NCI-H2081 (cell line): ENCODE results near the gene ZBTB20.
A peak's percentile ranks its signal among the peaks of the same experiment; 100 is the strongest.

ENCODE experiments used
- DNase-seq, 2 experiments: peaks; one replicate each; lab custom pipeline; 2025; lab: John Stamatoyannopoulos, UW

Gene ZBTB20

GRCh38 chr3:114928989-114929640 lies 218.0 kb downstream of the ZBTB20 start:
- DNase-seq, result no peak

DNA sequence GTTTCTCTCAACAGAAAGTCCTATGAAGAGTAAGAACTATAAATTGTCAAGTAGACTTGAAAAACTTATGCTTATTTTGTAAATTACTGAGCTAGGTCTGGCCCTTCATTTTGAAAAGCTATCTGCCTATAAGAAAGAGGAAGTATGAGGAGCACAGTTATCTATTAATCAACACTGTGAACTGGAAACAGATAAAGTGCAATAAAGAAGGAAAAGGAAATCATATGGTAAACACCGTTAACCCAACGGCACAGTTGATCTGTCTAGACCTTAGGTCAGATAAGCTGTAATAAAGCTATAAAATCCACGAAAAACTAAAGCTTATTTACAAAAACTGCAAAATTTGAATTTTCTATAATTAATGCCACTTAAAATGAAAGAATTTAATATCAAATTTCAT lies 242.5 kb downstream of the ZBTB20 start:
- DNase-seq, result no peak

DNA sequence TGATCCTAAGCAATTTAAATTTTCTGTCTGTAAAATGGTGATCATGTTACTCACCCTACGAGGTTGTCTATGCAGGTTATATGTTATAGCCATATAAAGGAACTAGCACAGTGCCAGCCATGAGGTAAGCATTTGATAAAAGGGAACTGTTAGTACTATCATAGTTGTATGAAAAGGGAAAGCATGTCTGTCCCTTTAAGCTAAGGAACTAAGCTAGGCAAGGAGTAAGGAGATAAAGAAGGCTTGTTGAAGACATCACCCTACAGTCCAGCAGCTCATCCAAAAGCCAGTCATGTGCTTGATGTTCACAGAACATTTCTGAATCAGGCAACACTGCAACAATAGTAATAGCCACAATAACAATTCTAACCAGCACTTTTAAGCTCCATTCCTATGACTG lies 243.9 kb downstream of the ZBTB20 start:
- no peak for DNase-seq

GRCh38 chr3:114902691-114903101 lies 244.4 kb downstream of the ZBTB20 start:
- peak in 1 of 2 experiments; percentile 13 for DNase-seq

DNA sequence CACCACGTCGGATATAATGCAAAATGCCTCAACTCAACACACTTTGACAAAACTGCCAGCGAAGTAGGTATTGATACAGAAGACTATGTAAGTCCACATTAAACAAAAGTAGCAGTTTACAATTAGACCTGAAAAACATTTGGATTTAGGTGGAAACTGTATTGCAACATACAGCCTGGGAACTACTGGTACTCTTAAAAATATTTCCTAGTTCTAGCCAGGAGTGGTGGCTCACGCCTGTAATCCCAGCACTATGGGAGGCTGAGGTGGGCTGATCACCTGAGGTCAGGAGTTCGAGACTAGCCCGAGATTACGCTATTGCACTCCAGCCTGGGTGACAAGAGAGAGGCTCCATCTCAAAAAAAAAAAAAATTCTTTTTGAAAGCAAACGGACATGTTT lies 246.2 kb downstream of the ZBTB20 start:
- DNase-seq, result no peak

- peak; percentile 83 to 98 for DNase-seq
These were observed 247.7 kb downstream of the ZBTB20 start for GRCh38 chr3:114899186-114899931.

GRCh38 chr3:114896978-114897377 lies 250.1 kb downstream of the ZBTB20 start:
- no peak for DNase-seq

- no peak for DNase-seq
These were observed 253.7 kb downstream of the ZBTB20 start for GRCh38 chr3:114893361-114893760.

DNA sequence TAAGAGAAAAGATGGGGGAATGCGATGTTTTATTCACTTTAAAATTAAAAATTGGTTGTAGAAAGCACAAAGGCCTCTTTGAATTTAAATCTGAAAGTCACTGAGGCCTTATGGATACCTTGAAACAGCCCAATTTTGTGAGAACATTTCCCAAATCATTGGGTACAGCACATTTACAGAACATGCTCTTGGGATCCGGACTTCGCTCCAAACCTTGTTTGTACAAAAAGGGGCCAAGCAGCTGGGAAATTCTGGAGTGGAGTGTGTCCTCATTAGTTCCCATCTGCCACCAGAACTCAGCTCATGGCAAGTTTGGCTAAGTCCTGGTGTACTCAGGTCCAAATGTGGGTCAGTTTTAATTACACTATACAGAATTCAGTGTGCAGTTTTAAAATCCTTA lies 254.2 kb downstream of the ZBTB20 start:
- peak in 1 of 2 experiments; percentile 49 for DNase-seq

DNA sequence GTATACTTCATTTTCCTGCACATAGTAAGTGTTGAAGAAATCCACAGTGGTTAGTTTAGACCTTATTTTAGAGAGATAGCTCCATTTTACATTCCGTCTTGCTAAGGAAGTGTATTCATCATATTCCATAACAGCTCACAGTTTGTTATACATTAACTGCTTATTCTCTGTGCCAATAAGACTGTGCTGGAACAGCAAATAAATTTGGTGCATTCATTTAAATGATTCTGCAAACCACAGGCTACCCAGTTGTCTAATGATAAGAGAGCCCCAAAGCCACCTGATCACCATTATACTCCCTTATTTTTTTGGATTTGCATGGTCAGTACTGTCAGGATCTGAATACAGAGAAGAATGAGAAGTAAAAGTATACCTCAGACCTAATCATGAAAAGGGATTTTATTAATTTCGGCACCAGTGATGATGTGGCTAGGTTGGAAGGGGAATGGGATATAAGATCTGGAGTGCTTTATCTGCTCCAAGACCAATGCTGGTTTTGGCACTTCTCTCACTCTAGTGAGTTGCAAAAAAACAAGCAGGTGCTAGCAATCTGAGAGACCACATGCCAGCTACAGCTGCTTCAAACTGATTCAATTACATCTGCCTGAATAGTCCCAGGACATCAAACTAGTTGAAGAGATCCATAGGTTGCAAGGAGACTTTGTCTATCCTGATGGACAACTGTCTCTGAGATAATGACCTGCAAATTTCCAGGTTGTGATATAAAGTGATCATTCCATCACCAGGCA lies 254.8 kb downstream of the ZBTB20 start:
- DNase-seq, result peak; percentile 22 to 84

GRCh38 chr3:114887806-114888205 lies 259.3 kb downstream of the ZBTB20 start:
- no peak for DNase-seq

GRCh38 chr3:114886905-114887304 lies 260.2 kb downstream of the ZBTB20 start:
- DNase-seq, result no peak

GRCh38 chr3:114884213-114884923 lies 262.7 kb downstream of the ZBTB20 start:
- no peak for DNase-seq

DNA sequence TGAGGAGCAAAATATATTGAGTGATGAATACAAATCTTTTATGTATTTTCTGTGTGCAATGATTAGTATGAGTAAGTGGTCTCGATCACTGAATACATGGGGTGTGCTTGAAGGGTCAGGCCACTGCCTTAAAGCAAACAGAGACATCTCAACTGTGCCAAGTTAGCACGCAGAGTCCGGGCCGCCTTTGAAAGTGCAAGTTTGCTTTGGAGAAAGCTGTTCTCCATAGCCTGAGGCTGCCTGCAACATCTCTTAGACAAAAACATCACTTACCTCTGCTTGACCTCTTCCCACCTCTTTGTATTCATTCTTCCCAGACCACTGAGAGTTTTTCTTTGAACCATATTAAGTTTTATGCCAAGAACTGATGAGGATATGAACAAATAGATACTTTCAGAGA lies 267.0 kb downstream of the ZBTB20 start:
- peak; percentile 90 to 99 for DNase-seq

DNA sequence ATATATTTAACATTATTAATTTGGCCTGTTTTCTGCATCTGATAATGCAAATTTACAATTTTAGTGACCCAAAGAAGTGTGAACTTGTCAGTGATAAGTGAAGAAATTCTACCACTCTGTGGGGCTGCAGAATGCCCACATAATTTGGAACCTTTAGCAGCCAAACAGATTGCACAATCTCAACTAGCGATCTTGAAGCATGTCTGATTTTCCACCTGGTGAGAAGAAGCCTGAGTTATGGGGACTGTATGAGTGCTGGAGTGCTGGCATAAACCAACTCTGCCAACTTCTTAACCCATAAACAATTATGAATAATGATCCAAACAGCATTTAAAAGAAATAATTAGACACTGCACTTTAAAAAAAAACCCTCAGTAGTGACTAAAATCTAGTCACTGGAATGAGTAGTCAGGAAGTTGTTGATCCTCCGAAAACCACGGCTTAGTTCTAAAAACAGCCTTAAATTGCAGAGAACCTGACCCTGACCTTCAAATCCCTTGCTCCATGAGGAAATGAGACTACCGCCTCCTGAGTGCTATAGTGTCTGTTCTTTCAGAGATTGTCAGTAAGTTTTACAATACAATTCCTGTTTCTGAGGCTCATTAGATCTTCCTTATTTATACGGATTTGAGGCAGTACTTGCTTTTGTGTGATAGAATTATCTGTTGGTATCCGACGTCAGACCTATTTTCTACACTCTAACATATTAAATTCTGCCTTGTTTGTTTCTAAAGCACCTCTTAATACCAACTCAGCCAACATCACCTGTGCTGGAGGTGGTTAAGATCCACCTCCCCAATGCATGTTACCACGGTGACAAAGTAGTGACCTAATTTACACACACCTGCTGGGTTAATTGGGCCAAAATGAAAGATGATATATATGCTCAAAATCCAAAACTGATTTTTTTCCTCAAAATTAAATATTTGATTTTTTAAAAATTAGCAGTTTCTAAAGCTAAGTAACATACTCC lies 267.7 kb downstream of the ZBTB20 start:
- DNase-seq, result peak; percentile 90 to 99

- DNase-seq, result peak in 1 of 2 experiments; percentile 17
These were observed 268.8 kb downstream of the ZBTB20 start for GRCh38 chr3:114878114-114878839.

DNA sequence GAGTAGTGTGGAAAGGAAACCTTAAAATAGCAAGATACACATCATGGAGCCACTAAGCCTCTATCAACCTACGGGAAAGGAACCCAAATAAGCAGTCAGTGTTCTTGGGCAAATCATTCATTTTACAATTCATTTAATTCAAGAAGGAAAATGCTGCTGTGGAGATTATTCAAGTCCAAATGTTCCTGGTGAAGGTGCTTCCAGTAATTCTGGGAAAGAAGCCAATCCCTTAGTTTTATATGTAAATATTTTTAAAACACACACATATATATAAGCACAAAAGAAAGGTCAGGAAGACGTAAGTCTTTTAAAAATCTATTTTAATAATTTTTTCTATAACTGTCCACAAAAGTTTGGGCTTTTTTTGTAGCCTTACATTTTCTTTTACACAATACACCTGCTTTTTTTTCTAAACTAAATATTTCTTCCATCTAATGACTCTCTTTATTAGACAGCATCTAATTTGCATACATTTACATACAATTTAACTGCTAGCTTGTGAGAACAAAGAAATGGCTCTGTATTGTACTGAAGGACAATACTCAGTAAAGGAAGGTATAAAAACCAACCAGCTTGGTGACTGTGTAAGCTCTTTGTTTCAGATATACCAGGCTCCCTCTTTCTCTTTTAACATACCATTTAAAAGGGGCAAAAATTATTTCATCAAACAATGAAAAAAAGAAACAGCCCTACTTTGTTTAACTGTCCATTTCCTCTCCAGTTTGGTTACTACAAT lies 269.5 kb downstream of the ZBTB20 start:
- peak in 1 of 2 experiments; percentile 14 for DNase-seq

- peak in 1 of 2 experiments; percentile 39 for DNase-seq
These were observed 272.5 kb downstream of the ZBTB20 start for GRCh38 chr3:114874522-114874971.

GRCh38 chr3:114873591-114873990 lies 273.5 kb downstream of the ZBTB20 start:
- DNase-seq, result no peak
